Measurements from ENCODE around the gene ADRB2.

DNA sequence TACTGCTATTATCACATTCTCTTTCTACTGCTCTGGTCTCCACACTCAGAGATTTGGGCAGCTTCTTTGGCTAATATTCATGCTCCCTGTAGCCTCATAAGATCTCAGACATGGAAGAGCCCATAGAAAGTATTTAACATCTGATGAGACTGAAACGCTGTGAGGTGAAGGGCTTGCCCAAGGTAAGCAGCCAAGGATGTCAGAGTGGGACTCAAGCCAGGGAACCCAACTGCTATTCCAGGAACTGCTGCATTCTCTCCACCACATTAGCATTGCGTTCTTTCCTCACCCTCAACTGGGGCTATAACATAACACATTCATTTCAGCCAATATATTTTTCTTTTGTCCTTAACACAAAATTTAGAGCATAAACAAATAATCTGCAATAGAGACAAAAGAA is 3.8 kb downstream of the ADRB2 start:
- TF ChIP-seq TCF4 (CRISPR knock-in tag; IDR thresholded peaks at IDR 0.05; ENCODE audit: borderline replicate concordance) (no peak), PATZ1 (CRISPR knock-in tag; IDR thresholded peaks at IDR 0.05; ENCODE audit: borderline replicate concordance) (no peak), ZFP30 (CRISPR knock-in tag; IDR thresholded peaks at IDR 0.05) (no peak), RARB (CRISPR knock-in tag; IDR thresholded peaks at IDR 0.05) (no peak), CREB5 (CRISPR knock-in tag; IDR thresholded peaks at IDR 0.05; ENCODE audit: low read depth) (no peak), GLIS3 (CRISPR knock-in tag; IDR thresholded peaks at IDR 0.05) (no peak), TSHZ2 (CRISPR knock-in tag; IDR thresholded peaks at IDR 0.05) (no peak), ISL1 (CRISPR knock-in tag; IDR thresholded peaks at IDR 0.05) (no peak), ARNTL (CRISPR knock-in tag; IDR thresholded peaks at IDR 0.05; ENCODE audit: borderline replicate concordance, low read depth) (no peak)
